ENCODE data around the gene HEATR3.

HEATR3 gene

GRCh38 chr16:50153596-50154419, 88.0 kb downstream of the HEATR3 start:
- DNase-seq (ENCODE audit: low read depth), result peak; percentile 22

DNA sequence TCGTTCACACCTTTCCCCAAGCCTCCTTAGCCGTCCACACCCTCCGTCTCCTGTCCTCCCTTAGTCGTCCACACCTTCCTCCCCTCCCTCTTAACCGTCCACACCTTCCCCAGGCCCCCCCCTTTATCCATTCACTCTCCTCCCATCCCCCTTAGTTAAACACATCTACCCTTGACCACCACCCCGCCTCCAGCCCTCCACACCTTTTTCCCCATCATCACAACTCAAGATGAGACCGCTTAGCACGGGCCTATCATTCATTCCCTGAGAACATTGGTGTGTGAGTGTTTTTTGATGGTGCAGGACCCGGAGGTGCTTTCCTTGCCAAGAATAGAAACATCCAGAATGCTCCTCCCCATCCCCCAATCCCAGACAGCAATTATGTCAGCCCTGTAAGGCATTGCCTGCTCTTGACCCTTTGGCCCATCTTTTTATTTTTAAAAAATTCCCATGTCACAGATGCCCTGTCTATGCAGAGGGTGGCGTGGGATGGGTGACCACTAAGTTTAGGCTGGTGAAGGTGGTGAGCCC, 88.7 kb downstream of the HEATR3 start:
- no peak for DNase-seq (ENCODE audit: low read depth)

GRCh38 chr16:50155925-50156324, 90.2 kb downstream of the HEATR3 start:
- DNase-seq (ENCODE audit: low read depth), result no peak

Measured in activated T-cell treated with anti-CD3 and anti-CD28 coated beads for 24 hours (primary cell).